ENCODE results near the gene PEX11G.

The PEX11G gene

DNA sequence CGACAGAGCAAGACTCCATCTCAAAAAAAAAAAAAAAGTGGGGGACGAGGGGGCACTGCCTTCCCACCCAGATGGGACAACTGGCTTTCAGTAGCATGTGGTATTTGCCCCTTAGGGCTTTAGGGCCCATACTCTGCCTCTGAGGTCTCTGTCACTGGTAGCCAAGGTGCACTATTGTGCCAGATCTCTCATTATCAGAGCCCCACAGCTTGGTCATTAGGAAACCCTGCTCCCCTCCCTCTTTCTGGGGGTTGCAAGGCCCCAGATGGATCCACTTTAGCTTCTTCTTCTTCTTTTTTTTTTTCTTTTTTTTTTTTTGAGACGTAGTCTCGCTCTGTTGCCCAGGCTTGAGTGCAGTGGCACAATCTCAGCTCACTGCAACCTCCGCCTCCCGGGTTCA lies 15.8 kb upstream of the PEX11G start:
- no peak overlapping the region for H2AFZ ChIP-seq (ENCODE audit: low read length)
- H3K79me2 ChIP-seq (ENCODE audit: insufficient read depth, low read length), result no peaks in the 10 kb centered on the region
- no peaks in the 10 kb centered on the region for H3K36me3 ChIP-seq (ENCODE audit: insufficient read depth, low read length)
- no peaks in the 10 kb centered on the region for H3K9me2 ChIP-seq (replicated peaks; ENCODE audit: low read depth, low read length)
- H3K27me3 ChIP-seq (ENCODE audit: insufficient read depth, low read length, poor library complexity, severe bottlenecking), result no peaks in the 10 kb centered on the region
- no peaks in the 10 kb centered on the region for H3K9me3 ChIP-seq (ENCODE audit: insufficient read depth, low read depth, low read length)
- H3K4me2 ChIP-seq (ENCODE audit: low read depth, low read length, poor library complexity, severe bottlenecking), result no peak overlapping the region
- no peaks in the 10 kb centered on the region for H4K20me1 ChIP-seq (ENCODE audit: insufficient read depth, low read length, poor library complexity, severe bottlenecking)
- no peaks in the 10 kb centered on the region for H3F3A ChIP-seq (ENCODE audit: low read depth)
- H3K4me3 ChIP-seq (ENCODE audit: low read length, poor library complexity, severe bottlenecking), result no peak overlapping the region
- H3K9ac ChIP-seq (ENCODE audit: low read depth, low read length, poor library complexity, severe bottlenecking), result no peak overlapping the region
- TF ChIP-seq, protein P1, sequence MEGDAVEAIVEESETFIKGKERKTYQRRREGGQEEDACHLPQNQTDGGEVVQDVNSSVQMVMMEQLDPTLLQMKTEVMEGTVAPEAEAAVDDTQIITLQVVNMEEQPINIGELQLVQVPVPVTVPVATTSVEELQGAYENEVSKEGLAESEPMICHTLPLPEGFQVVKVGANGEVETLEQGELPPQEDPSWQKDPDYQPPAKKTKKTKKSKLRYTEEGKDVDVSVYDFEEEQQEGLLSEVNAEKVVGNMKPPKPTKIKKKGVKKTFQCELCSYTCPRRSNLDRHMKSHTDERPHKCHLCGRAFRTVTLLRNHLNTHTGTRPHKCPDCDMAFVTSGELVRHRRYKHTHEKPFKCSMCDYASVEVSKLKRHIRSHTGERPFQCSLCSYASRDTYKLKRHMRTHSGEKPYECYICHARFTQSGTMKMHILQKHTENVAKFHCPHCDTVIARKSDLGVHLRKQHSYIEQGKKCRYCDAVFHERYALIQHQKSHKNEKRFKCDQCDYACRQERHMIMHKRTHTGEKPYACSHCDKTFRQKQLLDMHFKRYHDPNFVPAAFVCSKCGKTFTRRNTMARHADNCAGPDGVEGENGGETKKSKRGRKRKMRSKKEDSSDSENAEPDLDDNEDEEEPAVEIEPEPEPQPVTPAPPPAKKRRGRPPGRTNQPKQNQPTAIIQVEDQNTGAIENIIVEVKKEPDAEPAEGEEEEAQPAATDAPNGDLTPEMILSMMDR (conservative IDR thresholded peaks at IDR 0.05; ENCODE audit: low read length), result no peak
- no peaks in the 10 kb centered on the region for H3K4me1 ChIP-seq (ENCODE audit: insufficient read depth, low read length, poor library complexity, severe bottlenecking)

GRCh38 chr19:7502552-7502951 lies 13.7 kb upstream of the PEX11G start:
- Histone ChIP-seq H2AFZ (ENCODE audit: low read length) (no peak overlapping the region), H3K36me3 (ENCODE audit: insufficient read depth, low read length) (no peaks in the 10 kb centered on the region), H3F3A (ENCODE audit: low read depth) (no peaks in the 10 kb centered on the region), H3K27me3 (ENCODE audit: insufficient read depth, low read length, poor library complexity, severe bottlenecking) (no peaks in the 10 kb centered on the region), H3K4me1 (ENCODE audit: insufficient read depth, low read length, poor library complexity, severe bottlenecking) (no peaks in the 10 kb centered on the region), H3K9me3 (ENCODE audit: insufficient read depth, low read depth, low read length) (no peaks in the 10 kb centered on the region), H3K4me3 (ENCODE audit: low read length, poor library complexity, severe bottlenecking) (no peak overlapping the region), H3K79me2 (ENCODE audit: insufficient read depth, low read length) (no peaks in the 10 kb centered on the region), H3K9ac (ENCODE audit: low read depth, low read length, poor library complexity, severe bottlenecking) (no peak overlapping the region), H3K4me2 (ENCODE audit: low read depth, low read length, poor library complexity, severe bottlenecking) (no peak overlapping the region), H4K20me1 (ENCODE audit: insufficient read depth, low read length, poor library complexity, severe bottlenecking) (no peaks in the 10 kb centered on the region), H3K9me2 (replicated peaks; ENCODE audit: low read depth, low read length) (no peaks in the 10 kb centered on the region)
- no peak for TF ChIP-seq EZH2phosphoT487 (IDR thresholded peaks at IDR 0.05; ENCODE audit: borderline replicate concordance)
- TF ChIP-seq, protein P1 (conservative IDR thresholded peaks at IDR 0.05; ENCODE audit: low read length), result no peak

DNA sequence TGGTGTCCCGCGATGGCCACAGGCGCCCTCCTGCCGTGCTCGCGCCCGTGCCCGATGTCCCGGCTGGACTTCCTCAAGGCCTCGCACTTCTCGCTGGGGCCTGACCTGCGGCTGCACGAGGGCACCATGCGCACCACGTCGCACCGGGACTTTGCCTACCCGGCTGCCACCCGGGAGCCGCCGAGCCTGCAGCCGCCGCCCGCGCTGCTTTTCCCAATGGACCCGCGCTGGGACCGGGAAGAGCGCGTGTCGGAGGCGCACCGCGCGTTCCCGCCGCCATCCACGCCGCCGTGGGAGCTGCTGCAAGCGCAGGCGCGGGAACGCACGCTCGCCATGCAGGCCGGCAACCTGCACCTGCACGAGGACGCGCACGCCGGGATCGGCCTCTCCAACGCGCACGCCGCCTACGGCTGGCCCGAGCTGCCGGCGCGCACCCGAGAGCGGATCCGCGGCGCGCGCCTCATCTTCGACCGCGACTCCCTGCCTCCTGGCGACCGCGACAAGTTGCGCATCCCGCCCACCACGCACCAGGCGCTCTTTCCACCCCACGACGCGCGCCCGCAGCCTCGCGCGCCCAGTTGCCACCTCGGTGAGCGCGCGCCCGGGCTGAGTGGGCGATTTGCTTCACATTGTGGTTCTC lies 12.1 kb upstream of the PEX11G start:
- H3K4me2 ChIP-seq (ENCODE audit: low read depth, low read length, poor library complexity, severe bottlenecking), result no peak overlapping the region
- no peak overlapping the region for H3K9ac ChIP-seq (ENCODE audit: low read depth, low read length, poor library complexity, severe bottlenecking)

More for the DNA sequence above, 12.1 kb upstream of the PEX11G start:
- no peaks in the 10 kb centered on the region for H3F3A ChIP-seq (ENCODE audit: low read depth)
- no peak overlapping the region for H2AFZ ChIP-seq (ENCODE audit: low read length)
- H3K9me2 ChIP-seq (replicated peaks; ENCODE audit: low read depth, low read length), result no peaks in the 10 kb centered on the region
- no peaks in the 10 kb centered on the region for H3K4me1 ChIP-seq (ENCODE audit: insufficient read depth, low read length, poor library complexity, severe bottlenecking)
- no peaks in the 10 kb centered on the region for H3K9me3 ChIP-seq (ENCODE audit: insufficient read depth, low read depth, low read length)
- TF ChIP-seq, protein P1 (conservative IDR thresholded peaks at IDR 0.05; ENCODE audit: low read length), result no peak
- TF ChIP-seq EZH2phosphoT487 (IDR thresholded peaks at IDR 0.05; ENCODE audit: borderline replicate concordance), result no peak
- no peaks in the 10 kb centered on the region for H4K20me1 ChIP-seq (ENCODE audit: insufficient read depth, low read length, poor library complexity, severe bottlenecking)
- no peaks in the 10 kb centered on the region for H3K79me2 ChIP-seq (ENCODE audit: insufficient read depth, low read length)
- H3K4me3 ChIP-seq (ENCODE audit: low read length, poor library complexity, severe bottlenecking), result no peak overlapping the region
- H3K36me3 ChIP-seq (ENCODE audit: insufficient read depth, low read length), result no peaks in the 10 kb centered on the region
- no peaks in the 10 kb centered on the region for H3K27me3 ChIP-seq (ENCODE audit: insufficient read depth, low read length, poor library complexity, severe bottlenecking)
